AG10803 (cell line): ENCODE data around the gene CPSF3.
"Not testable (repeated sequence)": the region's sequence is repeated elsewhere in the genome, so short reads cannot be mapped to it uniquely, and the experiment has no call there.

Experiments
- DNase-seq: peaks from one replicate; pipeline ENCODE4 v3.0.0; 2010; ENCODE audit warnings: low read depth
- H3K4me3 ChIP-seq: 2 replicates; pipeline ENCODE4 v1.5.1; 2011; ENCODE audit warnings: mild to moderate bottlenecking, low read length, control low read depth
- CTCF ChIP-seq: conservative IDR thresholded peaks from 2 replicates; pipeline ENCODE4 v1.5.1; 2011; ENCODE audit warnings: mild to moderate bottlenecking, low read length, control low read depth, inconsistent platforms

The CPSF3 gene

GRCh38 chr2:9390151-9390850 lies 33.2 kb upstream of the CPSF3 start:
- no peak overlapping the region for H3K4me3 ChIP-seq
- no peak for DNase-seq
- no peak for TF ChIP-seq CTCF

- no peak for DNase-seq
- TF ChIP-seq CTCF = no peak
- H3K4me3 ChIP-seq = no peak overlapping the region
These were observed 32.5 kb upstream of the CPSF3 start for GRCh38 chr2:9390991-9391390.

- no peak overlapping the region for H3K4me3 ChIP-seq
- DNase-seq = no peak
- no peak for TF ChIP-seq CTCF
These were observed 31.3 kb upstream of the CPSF3 start for GRCh38 chr2:9391961-9392720.

- peak; percentile 33 for DNase-seq
- no peak overlapping the region for H3K4me3 ChIP-seq
- no peak for TF ChIP-seq CTCF
These were observed 30.3 kb upstream of the CPSF3 start for GRCh38 chr2:9392898-9393765.

GRCh38 chr2:9394816-9395215 lies 28.6 kb upstream of the CPSF3 start:
- TF ChIP-seq CTCF = no peak
- no peak overlapping the region for H3K4me3 ChIP-seq
- DNase-seq = no peak

GRCh38 chr2:9397201-9397600 lies 26.3 kb upstream of the CPSF3 start:
- no peak overlapping the region for H3K4me3 ChIP-seq
- DNase-seq = no peak
- TF ChIP-seq CTCF = no peak

- not testable (repeated sequence) for H3K4me3 ChIP-seq, DNase-seq
These were observed 25.2 kb upstream of the CPSF3 start for GRCh38 chr2:9398251-9398650.
